KBM-7 (cell line): ENCODE measurements around the gene HPS3.
"Not testable (repeated sequence)": the region's sequence is repeated elsewhere in the genome, so short reads cannot be mapped to it uniquely, and the experiment has no call there.

Experiments
- DNase-seq: peaks from one replicate; pipeline ENCODE4 v3.0.0-alpha.2; 2015
- in situ Hi-C: fragments of 300-500 bp; cut with MboI; formaldehyde crosslinking; loops from 2 replicates; pipeline ENCODE4 v1.14.3; 2020; ENCODE audit warnings: low sequenced_read_pairs, low pct_unique_long_range_greater_than_20kb, mixed read lengths

HPS3 gene

GRCh38 chr3:149219380-149220121, 90.1 kb downstream of the HPS3 start:
- in situ Hi-C loops, DNase-seq: not testable (repeated sequence)

GRCh38 chr3:149221783-149222517, 92.5 kb downstream of the HPS3 start, which contains the start of gene CP:
TSS of gene CP (minus strand) at chr3:149221829. CDS start at chr3:149221792, 37 bp downstream.
- in situ Hi-C loops, result no loop called here
- DNase-seq, result no peak
